Large intestine (tissue), 3 donors: ENCODE measurements around the gene PARVA. TPM values are rescaled to one million over a fixed set of nuclear protein-coding genes. Genes with fewer than 3 reads are reported as not detected.
"Not testable (repeated sequence)": the region's sequence is repeated elsewhere in the genome, so short reads cannot be mapped to it uniquely, and the experiment has no call there.

Experiments used
- DNase-seq, 2 donors: peaks; one replicate each; pipeline versions ENCODE4 v3.0.0 to v3.0.0-alpha.2; 2013
- H3K27ac ChIP-seq: one replicate; pipeline ENCODE4 v1.5.1; 2013; ENCODE audit warnings: low read length
- H3K27me3 ChIP-seq: 2 replicates; pipeline ENCODE4 v1.6.1; 2013; ENCODE audit warnings: low read length; ENCODE audit not compliant: control insufficient read depth, insufficient read depth
- H3K36me3 ChIP-seq: 2 replicates; pipeline ENCODE4 v1.6.1; 2013; ENCODE audit warnings: low read length; ENCODE audit not compliant: control insufficient read depth, insufficient read depth
- H3K4me1 ChIP-seq: one replicate; pipeline ENCODE4 v1.6.1; 2013; ENCODE audit warnings: low read length; ENCODE audit not compliant: control insufficient read depth, insufficient read depth
- H3K4me3 ChIP-seq: one replicate; pipeline ENCODE4 v1.5.1; 2013; ENCODE audit warnings: low read length
- H3K9me3 ChIP-seq: one replicate; pipeline ENCODE4 v1.6.1; 2013; ENCODE audit warnings: mild to moderate bottlenecking, low read depth, low read length, moderate library complexity; ENCODE audit not compliant: control insufficient read depth
- WGBS: methylation state at CpG from one replicate; pipeline ENCODE4 v1.1.5; 2013; ENCODE audit warnings: low lambda C conversion rate; ENCODE audit not compliant: insufficient coverage; 5-methylcytosine and 5-hydroxymethylcytosine counted together
- polyA plus RNA-seq: library from polyadenylated mRNA; unstranded; fragments of 120-200 nt; gene quantifications from one replicate; pipeline ENCODE4 v1.2.1, GENCODE V29; 2013

Gene PARVA
- polyA plus RNA-seq, 1 donor = 35.9 TPM

DNA sequence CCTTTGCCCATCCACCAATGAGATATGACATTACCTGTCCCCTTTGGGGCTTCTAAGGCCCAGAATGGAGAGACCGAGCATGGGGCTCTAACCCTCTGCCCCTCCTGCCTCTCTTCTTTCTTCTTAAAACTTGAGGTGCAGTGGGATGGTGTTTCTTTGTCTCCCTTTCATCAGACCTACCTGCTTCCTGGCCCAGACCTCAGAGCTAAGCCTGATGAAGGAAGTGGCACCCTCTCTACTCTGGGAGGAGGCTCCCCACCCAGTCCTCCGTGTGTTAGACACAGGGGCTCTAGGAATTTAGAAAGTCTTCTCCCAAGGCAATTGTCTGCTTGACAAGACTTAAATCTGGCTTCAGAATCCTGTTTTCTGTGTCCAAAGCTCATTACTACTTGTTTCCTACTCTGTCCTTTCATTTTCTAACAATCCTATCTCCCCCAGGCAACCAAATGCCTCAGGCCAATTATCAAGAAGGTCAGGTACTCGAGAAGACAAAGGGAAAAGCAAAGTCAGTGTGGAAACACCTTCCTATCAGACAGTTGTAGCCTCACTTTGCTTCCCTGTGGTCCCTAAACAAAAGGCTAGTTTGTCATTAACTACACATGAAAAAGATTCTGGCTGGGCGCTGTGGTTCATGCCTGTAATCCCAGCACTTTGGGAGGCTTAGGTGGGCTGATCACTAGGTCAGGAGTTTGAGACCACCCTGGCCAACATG, 20.3 kb upstream of the PARVA start:
- H3K36me3 ChIP-seq = no peaks in the 10 kb centered on the region
- H3K27me3 ChIP-seq = no peaks in the 10 kb centered on the region
- H3K27ac ChIP-seq = no peak overlapping the region
- 50% methylated on average over 1 of the region's 4 CpGs for whole genome bisulfite sequencing
- no peak for DNase-seq
- H3K4me1 ChIP-seq = peaks cover 26% of the 10 kb centered on the region
- no peak overlapping the region for H3K4me3 ChIP-seq
- no peaks in the 10 kb centered on the region for H3K9me3 ChIP-seq

DNA sequence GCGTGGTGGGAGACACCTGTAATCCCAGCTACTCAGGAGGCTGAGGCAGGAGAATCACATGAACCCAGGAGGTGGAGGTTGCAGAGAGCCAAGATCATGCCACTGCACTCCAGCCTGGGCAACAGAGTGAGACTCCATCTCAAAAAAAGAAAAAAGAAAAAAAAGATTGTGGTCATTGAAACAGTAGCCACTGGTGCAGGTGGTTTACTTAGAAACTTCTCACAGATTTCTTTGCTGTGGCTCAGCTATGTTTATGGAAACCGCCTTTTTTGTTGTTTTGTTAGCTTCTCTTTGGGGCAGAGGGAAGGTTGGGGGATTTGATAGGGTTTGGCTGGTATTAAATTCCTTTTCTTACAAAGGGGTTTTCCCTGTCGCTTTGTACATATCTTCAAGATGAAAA, 19.7 kb upstream of the PARVA start:
- peaks cover 27% of the 10 kb centered on the region for H3K4me1 ChIP-seq
- not testable (repeated sequence) for H3K36me3 ChIP-seq, H3K4me3 ChIP-seq, DNase-seq, H3K27me3 ChIP-seq, H3K9me3 ChIP-seq, H3K27ac ChIP-seq
- no CpG with 5 or more reads among the region's 3 CpGs for WGBS

DNA sequence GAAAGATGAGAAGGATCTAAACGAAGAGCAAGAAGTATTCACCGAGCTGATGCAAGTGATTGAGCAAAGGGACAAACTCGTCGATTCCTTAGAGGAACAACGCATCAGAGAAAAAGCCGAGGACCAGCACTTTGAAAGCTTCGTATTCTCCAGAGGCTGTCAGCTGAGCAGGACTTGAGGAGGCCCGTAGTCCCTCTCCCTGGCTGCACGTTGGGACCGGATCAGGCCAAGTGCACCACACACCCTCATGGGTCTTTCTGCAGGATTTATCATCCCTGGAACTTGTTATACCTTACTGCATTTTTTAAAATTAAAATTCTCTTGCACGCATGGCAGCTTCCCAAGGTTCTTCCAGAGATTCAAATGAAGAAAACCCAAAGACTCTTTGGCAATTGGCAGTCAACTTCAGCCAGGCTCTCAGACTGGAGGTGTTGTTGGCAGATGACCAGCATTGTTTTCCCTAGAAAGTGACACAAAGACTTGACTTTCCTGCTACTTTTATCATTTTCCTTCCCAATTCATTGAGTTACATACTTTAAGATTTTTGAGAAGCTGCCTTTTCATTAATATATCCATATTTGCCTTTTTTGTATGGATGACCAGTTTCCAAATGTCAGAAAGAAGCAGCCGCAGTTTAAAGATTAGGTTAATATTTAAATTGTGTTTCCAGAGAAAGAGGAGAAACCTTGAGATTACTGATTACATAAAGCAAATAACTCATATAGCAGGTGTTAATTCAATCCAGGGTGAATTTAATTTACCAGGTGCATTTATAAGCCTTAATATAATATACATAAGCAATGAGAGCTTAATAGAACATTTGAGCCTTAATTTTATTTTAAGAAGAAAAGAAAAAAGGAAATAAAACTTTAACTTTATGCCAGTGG, 18.8 kb upstream of the PARVA start:
- WGBS = 54% methylated on average over 2 of the region's 12 CpGs
- no peaks in the 10 kb centered on the region for H3K9me3 ChIP-seq
- DNase-seq = no peak
- no peaks in the 10 kb centered on the region for H3K36me3 ChIP-seq
- H3K4me1 ChIP-seq = peaks cover 35% of the 10 kb centered on the region
- H3K27ac ChIP-seq = no peak overlapping the region
- no peaks in the 10 kb centered on the region for H3K27me3 ChIP-seq
- no peak overlapping the region for H3K4me3 ChIP-seq

DNA sequence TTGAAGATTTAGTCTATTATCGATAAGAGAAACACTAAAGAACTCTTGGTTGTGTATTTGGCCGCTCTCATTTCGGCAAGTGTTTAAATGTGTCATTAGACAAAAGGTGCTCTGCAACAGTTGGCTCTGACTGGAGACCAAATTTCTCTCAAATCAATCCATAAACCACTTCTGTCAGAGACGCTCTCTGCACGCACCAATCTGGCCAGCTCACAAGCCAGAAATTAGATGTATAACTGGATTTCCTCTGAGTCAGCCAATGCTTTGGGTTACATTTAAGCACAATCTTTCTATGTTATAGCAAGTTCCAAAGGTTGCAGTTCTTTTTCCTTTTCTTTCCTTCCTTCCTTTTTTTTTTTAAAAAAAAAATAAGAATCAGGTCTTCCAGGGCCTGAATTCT, 17.6 kb upstream of the PARVA start:
- Histone ChIP-seq H3K27me3 (no peaks in the 10 kb centered on the region), H3K27ac (no peak overlapping the region), H3K36me3 (no peaks in the 10 kb centered on the region), H3K9me3 (no peaks in the 10 kb centered on the region), H3K4me3 (no peak overlapping the region), H3K4me1 (peaks cover 40% of the 10 kb centered on the region)
- WGBS = no CpG with 5 or more reads among the region's 5 CpGs
- no peak for DNase-seq

DNA sequence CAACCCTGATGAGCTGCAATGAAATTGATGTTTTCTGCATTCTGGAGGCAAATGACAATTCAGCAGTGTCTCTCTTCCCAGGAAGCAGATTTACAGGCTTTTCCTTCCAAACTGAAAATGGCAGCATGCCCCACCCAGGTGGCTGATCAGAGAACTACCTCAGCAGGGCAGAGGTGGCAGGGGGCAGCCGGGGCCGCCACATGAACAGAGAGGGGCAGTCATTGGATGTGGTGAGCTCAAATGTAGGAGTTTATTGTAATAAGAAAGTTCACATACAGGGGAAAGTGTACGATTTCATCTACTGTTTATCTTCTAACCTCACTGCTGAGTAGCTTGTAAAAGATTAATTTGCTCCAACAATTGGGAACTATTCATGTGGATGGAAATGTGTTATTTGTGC, 15.7 kb upstream of the PARVA start:
- 33% methylated on average over 1 of the region's 3 CpGs for WGBS
- Histone ChIP-seq H3K4me3 (no peak overlapping the region), H3K9me3 (no peaks in the 10 kb centered on the region), H3K27me3 (no peaks in the 10 kb centered on the region), H3K4me1 (peaks cover 43% of the 10 kb centered on the region), H3K36me3 (no peaks in the 10 kb centered on the region), H3K27ac (no peak overlapping the region)
- DNase-seq = no peak

DNA sequence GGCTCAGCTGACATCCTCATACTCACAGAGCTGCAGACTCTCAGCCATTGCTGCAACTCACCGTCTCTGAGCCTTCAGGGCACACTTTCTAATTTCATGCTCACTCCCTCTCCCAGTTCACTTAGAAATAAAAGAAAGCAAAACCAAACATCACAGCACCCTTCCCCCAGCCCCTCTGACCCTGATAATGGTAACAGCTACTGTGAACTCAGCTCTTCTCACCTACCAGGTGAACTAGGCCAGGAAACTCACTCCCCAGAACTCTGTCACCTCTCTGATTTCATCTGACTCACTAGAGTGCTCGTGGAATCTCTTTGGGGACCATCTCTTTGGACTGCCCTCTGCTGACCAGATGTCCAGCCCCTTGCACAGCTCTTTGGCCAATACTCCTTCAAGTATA, 14.5 kb upstream of the PARVA start:
- Histone ChIP-seq H3K36me3 (no peaks in the 10 kb centered on the region), H3K9me3 (no peaks in the 10 kb centered on the region), H3K4me1 (peaks cover 43% of the 10 kb centered on the region), H3K4me3 (no peak overlapping the region), H3K27me3 (no peaks in the 10 kb centered on the region), H3K27ac (no peak overlapping the region)
- DNase-seq = no peak
- WGBS = no CpG with 5 or more reads among the region's 2 CpGs

DNA sequence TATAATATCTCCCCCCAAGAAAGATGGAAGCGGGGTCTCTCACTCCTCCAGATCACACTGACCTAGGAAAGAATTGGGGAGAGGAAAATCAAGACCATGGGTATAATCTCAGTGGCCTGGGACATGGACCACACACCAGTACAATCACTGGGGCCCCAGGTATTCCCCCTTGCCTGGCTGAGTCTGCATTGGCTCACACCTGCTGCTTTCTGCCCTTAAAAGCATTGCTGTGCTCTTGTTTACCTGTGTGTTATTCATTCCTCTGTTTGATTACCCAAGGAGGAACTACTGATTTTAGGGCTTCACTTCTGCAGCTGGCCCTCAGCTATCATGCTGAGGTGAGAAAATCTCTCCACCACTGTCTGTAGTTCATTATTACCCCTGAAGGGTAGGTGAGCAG, 14.0 kb upstream of the PARVA start:
- peak in 1 of 2 donors; percentile 15 for DNase-seq
- Histone ChIP-seq H3K27me3 (no peaks in the 10 kb centered on the region), H3K36me3 (no peaks in the 10 kb centered on the region), H3K4me3 (no peak overlapping the region), H3K4me1 (peaks cover 43% of the 10 kb centered on the region), H3K9me3 (no peaks in the 10 kb centered on the region), H3K27ac (no peak overlapping the region)
- WGBS = no CpG with 5 or more reads among the region's 1 CpG

DNA sequence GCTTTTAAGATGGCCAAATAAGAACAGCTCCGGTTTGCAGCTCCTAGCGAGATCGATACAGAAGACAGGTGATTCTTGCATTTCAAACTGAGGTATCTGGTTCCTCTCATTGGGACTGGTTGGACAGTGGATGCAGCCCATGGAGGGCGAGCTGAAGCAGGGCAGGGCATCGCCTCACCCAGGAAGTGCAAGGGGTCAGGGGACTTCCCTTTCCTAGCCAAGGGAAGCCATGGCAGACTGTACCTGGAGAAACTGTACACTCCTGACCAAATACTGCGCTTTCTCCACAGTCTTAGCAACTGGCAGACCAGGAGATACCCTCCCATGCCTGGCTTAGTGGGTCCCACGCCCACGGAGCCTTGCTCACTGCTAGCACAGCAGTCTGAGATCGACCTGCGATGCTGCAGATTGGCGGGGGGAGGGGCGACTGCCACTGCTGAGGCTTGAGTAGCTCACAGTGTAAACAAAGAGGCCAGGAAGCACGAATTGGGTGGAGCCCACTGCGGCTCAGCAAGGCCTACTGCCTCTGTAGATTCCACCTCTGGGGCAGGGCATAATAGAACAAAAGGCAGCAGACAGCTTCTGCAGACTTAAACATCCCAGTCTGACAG, 11.3 kb upstream of the PARVA start:
- not testable (repeated sequence) for H3K27me3 ChIP-seq, H3K36me3 ChIP-seq, H3K9me3 ChIP-seq, H3K4me3 ChIP-seq, H3K27ac ChIP-seq
- H3K4me1 ChIP-seq = peaks cover 23% of the 10 kb centered on the region
- WGBS = no CpG with 5 or more reads among the region's 14 CpGs
- DNase-seq = peak; percentile 25 to 64

DNA sequence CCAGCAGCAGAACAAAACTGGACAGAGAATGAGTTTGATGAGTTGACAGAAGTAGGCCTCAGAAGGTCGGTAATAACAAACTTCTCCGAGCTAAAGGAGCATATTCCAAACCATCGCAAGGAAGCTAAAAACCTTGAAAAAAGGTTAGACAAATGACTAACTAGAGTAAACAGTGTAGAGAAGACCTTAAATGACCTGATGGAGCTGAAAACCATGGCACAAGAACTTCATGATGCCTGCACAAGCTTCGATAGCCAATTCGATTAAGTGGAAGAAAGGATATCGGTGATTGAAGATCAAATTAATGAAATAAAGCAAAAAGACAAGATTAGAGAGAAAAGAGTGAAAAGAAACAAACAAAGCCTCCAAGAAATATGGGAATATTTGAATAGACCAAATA, 10.3 kb upstream of the PARVA start:
- 86% methylated on average over 6 of the region's 6 CpGs for WGBS
- not testable (repeated sequence) for H3K27ac ChIP-seq, H3K9me3 ChIP-seq, H3K4me3 ChIP-seq, DNase-seq, H3K27me3 ChIP-seq, H3K36me3 ChIP-seq
- peaks cover 17% of the 10 kb centered on the region for H3K4me1 ChIP-seq

DNA sequence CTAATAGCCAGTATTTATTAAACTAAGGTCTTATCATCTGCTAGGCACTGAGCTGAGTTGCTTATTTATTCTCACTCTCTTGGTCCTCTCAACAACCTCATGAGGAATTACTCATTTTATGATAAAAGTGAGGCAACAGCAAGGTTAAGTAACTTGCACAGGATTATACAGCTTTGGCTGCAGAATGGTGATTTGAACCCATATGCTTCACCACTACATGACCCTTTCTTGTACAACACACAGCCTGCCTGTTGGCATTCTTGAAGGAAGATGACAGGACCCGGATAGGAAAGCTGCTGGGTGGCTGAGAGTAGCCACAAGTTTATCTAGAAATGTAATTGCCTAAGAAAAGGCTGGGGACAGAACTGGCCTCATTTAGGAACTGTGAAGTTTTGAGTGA, 5.3 kb upstream of the PARVA start:
- H3K27ac ChIP-seq = no peak overlapping the region
- no peaks in the 10 kb centered on the region for H3K9me3 ChIP-seq
- H3K36me3 ChIP-seq = no peaks in the 10 kb centered on the region
- no peak for DNase-seq
- H3K4me3 ChIP-seq = no peak overlapping the region
- H3K4me1 ChIP-seq = peaks cover 9% of the 10 kb centered on the region
- H3K27me3 ChIP-seq = no peaks in the 10 kb centered on the region
- WGBS = no CpG with 5 or more reads among the region's 1 CpG
